ENCODE results near the gene VAT1L.

GRCh38 chr16:77885571-77886295 is 97.4 kb downstream of the VAT1L start:
- no peak for TF ChIP-seq POLR2A (IDR thresholded peaks at IDR 0.05; ENCODE audit: low read depth, low read length)
- TF ChIP-seq POLR2AphosphoS5 (IDR thresholded peaks at IDR 0.05; ENCODE audit: low read depth, low read length) = no peak

Data from GM12891 (cell line).